DMS53 treated with DMSO at 0.1 percent for 48 hours (cell line): Measurements from ENCODE around the gene ZWILCH.
A peak's percentile ranks its signal among the peaks of the same experiment; 100 is the strongest.

Experiments used
- DNase-seq: peaks from one replicate; lab custom pipeline; 2025; ENCODE audit not compliant: unreplicated experiment; lab: John Stamatoyannopoulos, UW

Gene ZWILCH

DNA sequence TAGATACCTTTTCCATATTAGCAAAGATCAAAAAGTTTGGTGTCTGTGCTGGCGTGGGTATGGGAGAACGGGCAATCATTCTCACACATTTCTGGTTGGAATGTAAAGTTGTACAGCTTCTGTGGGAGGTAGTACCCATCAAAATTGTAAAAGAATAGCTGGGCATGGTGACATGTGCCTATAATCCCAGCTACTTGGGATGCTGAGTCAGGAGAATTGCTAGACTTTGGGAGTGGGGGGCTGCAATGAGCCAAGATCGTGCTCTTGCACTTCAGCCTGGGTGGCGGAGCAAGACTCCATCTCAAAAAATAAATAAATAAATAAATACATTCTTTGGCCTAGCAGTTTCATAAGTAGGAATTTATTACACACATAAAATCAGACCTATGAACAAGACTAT lies 37.8 kb downstream of the ZWILCH start:
- DNase-seq: no peak

DNA sequence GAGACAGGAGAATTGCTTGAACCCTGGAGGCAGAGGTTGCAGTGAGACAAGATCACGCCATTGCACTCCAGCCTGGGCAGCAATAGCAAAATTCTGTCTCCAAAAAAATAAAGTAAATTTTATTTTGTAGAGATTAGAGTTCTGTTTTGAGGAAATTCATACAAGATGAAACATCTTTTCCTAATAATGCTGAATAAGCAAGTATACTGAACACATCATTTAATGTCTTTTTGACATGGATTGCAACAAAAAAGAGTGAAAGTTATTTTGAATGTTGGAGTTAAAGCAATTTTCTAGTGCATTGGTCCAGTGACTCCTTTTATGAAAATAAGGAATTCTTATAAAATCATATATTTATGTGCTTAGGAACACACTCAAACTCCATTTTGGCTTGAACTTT lies 40.1 kb downstream of the ZWILCH start:
- no peak for DNase-seq

DNA sequence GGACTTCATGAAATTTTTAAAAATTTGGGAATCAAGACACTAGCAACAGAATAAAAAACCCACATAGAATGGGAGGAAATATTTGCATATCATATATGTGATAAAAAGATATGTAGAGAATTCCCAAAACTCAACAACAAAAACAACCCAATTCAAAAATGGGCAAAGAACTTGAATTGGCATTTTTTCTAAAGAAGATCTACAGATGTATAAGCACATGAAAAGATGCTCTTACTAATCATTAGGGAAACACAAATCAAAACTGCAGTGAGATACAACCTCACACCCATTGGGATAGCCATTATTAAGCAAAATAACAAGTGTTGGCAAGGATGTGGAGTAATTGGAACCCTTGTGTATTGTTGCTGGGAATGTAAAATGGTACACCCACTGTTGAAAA lies 50.6 kb downstream of the ZWILCH start:
- DNase-seq: no peak

DNA sequence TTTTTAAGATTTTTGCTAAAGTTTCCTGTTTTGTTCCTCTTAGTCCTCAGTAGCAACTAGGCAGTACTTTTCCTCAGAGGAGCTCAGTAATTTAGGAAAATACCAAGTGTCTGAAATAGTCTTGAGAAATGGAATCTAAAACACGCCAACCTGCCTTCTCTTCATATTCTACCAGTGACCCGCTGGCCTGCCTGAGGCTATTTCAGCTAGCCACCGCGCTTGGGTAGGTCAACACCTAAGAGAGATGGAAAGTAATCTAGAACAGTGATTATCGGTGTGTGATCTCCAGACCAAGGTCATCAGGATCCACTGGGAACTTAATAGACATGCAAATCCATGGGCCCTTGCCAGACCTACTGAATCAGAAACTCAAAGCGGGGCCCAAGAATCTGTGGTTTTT lies 53.1 kb downstream of the ZWILCH start:
- DNase-seq: no peak

DNA sequence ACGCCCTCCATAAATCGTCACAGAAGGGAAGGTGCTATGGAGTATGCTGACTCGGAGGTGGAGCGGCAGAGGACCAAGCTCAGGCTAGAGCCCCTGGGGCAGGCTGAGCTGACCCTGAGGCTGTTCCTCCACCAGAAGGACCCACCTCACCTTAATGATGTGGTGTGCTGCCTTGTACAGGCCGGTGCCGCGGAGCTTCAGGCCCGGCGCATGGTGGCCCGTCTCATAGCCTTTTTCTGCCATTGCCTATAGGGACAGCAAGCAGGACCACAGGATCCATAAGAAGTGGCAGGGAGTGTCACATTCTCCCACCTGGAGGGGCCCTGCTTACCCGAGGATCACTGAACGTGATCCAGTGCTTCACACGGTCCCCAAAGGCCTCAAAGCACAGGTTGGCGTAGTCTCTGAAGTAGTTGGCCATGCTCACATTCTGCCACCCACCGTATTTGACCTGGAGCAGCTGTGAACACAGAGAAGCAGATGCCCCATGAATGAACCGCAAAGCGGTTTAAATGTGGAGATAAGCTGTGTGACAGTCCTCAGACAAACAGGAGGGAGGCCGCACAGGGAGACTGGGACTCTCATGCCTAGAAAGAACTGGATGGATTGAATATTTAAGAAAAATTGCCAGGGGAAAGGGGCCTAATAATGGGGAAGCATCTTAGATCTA lies 55.9 kb downstream of the ZWILCH start:
- DNase-seq: no peak

DNA sequence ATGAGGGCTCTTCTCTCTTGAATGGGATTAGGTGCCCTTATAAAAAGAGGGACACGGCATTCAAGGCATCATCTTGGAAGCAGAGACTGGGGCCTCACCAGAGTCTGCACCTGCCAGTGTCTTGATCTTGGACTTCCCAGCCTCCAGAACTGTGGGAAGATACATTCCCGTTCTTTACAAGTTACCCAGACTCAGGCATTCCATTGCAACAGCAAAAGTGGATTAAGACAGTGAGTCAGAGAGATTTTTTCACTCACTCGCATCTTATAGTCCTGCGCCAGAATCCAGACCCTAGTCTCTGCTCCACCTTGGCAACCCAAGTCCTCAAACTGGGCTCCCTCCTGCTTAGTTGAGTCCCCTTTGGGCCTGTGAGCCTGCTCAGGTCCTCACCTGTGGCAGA lies 58.0 kb downstream of the ZWILCH start:
- DNase-seq: no peak

DNA sequence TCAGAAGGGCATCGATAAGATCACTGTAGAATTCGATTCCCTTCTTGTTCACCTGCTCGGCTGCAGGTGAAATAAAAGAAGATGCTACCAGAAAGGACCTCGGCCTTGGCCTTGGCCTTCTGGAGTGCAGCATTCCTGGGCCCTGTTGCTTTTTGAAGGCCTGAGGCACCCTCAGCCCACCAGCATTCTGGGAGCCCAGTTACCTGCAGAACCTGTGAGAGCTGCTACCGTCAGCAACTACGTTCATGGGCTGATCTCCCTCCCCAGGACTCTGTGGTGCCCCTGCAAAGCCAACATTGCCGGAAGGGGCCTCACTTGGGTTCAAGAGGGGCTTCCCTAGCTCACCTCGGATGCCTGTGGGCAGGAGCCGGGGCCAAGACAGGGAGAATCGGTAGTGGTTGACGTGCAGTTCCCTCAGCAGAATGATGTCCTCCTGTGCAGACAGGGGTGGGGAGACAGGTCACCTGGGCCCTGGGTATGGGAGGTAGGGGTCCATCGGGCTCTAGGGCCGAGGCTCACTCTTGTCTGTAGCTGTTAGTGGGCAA lies 58.5 kb downstream of the ZWILCH start:
- no peak for DNase-seq

DNA sequence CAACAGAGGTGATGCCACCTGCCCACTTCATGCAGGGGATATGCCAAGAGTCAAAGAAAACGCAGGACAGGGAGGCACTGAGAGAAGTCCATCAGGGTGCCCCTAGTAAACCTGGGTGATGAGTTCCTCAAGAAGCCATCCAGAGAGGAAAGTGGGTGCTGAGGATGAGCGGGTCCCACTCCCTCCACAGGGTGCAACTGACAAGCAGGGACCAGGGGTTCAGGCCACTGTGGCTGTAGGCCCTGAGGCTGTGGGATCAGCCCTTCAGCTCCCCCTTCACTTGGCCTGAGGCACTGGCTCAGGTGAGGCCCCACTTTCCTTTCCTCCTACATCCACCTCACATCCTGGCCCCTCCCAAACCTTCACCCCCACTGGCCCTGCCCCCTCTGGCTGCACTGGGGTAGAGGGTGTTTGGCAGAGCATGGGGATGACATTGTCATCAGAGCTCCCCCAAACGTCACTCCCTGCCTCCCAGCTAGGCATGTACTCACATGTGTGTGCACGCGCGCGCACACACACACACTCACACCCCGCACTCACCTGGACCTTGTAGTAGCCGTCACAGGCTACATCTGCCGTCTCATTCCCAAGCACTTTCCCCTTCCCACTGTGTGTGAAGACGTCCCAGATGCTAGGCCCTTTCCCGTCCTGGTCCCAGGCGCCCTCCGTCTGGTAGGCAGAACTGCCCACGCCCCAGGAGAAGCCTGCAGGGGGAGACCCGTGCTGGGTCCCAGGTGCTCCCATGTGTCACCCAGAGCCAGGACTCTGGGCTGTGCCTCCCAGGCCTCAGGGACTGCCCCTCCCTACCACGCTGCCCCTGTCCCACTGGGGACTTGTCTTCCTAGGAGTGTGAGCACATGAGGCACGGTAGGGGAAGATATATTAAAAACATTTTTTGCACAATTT lies 59.3 kb downstream of the ZWILCH start:
- DNase-seq: no peak

DNA sequence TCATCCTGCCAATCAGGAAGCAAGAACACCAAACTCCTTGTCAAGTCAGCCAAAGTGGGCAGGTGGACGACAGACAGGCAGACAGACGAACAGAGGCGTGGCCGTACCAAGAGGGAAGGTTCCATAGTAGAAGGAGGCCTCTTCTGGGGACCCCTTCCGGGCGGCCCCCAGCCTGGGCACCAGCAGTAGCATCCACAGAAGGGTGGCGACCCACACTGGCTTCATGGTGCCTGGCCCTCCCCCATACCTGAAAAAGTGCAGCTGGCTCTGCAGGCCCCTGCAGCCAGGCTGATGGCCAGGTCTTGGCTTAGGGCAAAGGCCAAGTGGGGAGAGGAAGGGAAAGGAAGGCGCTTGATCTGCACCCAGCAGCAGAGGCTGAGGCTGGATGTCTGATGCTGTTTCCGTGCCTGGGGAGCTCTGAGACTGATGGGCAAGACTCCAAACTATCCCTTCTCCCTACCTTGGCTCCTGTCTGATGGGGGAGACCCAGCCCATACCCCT lies 60.1 kb downstream of the ZWILCH start:
- no peak for DNase-seq

DNA sequence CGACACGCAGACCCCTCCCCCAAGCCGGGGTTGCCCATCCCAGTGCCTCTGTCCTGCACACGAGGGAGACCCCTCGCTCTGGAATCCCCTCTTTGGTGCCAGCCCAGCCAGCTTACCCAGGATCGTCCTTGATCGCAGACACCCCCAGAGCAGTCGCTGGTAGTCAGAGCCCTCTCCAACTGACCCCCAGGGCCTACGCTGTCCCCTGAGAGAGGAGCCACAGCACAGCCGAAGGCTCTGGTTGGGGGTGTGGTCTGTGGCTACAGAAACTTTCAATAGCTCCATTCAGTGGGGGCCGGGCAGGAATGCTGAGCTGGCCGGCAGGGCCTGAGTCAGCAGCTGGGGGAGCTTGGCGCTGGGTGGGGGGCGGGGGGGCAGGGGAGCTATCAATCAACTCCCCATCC lies 60.6 kb downstream of the ZWILCH start, which contains the start of gene LCTL:
TSS of gene LCTL (minus strand) at position 258 of the 404 bp plus-strand sequence. CDS start 633 bp downstream, outside the sequence.
- no peak for DNase-seq

DNA sequence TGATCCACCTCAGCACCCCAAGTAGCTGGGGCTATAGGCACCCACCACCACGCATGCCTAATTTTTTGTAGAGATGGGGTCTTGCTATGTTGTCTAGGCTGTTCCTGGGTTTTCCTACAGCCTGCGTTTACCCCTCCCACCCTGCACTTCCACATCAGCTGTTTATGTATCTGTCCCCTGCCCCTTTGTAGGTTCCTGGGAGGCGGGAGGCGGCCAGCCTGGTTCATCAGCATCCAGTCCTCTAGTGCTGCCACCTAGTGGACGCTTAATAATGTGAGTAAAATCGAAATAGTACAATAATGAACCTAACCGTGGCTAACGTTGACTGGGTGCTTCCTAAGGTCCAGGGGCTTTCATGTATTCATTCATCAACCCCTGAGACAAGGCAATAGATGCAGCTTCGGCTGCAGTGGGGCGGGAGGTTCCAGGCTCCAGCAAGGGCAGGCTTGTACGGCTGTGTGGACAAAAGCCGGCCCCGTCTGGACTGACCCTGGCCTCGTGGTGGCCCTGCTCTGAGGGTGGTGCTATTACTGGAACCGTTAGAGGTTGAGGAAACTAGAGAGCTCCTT lies 61.9 kb downstream of the ZWILCH start:
- peak; percentile 74 for DNase-seq

DNA sequence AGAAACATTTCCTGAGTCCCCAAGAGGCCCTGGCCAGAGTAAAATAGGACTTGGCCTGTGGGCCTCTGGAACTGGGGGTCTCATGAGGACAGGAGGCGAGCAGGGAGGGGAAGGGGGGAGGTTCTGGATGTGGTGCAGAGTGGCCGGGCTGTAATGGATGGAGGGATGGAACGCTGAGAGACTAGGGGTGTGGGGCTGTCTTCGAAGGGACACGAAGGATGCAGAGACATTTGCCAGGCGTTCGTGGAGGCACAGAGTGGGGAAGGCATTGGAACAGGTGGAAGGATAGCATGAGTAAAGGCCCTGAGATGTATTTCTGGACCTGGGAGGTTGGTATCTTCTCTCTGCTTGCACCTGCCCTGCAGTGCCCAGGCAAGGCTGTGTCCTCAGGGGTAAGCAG lies 62.8 kb downstream of the ZWILCH start:
- no peak for DNase-seq

DNA sequence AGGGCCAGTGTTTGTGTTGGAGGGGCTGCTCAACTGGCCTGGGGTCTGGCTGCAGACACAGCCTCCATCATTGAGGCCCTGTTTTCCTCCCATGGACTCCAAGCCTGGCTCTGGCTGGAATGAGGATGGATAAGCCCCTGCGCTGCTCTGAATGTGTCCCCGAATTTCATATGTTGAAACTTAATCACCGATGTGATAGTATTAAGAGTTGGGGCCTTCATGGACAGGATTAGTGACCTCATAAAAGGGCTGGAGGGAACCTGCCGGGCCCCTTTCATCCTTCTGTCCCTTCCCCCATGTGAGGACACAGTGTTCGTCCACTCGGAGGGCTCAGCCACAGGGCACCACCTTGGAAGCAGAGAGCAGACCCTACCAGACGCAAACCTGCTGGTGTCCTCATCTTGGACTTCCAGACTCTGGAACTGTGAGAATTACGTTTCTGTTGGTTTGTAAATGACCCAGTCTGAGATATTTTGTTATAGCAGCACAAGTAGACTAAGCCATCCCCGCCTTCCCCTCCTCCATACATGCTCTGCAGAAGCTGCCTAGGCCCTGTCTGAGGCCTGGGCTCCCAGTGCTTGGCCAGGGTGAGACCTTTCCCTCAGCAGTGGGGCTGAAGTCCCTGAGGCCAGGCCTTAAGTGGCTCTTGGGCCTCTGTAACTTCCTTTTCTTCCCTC lies 64.5 kb downstream of the ZWILCH start:
- no peak for DNase-seq

DNA sequence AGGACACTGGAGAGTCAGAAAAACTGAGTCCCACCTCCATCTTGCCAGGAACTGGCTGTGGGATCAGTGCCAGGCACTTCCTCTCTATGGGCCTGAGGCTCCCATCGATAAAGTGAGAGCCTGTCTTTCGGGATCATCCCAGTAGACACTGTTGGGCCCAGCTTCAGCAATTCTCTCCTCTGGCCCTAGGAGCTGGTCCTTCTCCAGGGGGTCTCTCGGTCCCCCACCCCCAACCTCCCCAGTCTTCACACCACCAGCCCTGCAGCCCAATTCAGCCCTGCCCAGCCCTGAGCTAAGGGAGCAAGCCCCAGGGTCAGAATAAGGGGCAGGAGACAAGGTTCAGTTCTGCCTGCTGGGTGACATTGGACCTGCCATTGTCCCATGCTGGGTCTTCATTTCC lies 65.2 kb downstream of the ZWILCH start:
- DNase-seq: no peak

DNA sequence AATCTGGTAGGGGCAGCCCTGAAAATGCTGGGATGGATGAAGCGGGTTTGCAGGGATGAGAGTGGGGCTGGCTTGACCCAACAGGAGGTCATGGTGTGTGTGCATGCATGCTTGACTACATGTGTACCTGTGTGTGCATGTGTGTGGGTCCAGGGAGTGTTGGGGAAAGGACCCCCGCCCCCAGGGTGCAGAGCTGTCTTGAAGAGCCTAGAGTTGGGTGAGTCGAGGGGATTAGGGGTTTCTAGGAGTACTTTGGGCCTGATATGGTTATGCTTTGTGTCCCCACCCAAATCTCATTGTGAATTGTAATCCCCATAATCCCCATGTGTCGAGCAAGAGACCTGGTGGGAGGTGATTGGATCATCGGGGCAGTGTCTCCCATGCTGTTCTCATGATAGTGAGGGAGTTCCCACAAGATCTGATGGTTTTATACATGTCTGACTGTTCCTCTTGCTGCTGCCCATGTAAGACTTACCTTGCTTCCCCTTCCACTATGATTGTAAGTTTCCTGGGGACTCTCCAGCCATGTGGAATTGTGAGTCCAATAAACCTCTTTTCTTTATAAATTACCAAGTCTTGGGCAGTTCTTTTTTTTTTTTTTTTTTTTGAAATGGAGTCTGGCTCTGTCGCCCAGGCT lies 65.8 kb downstream of the ZWILCH start:
- DNase-seq: no peak

DNA sequence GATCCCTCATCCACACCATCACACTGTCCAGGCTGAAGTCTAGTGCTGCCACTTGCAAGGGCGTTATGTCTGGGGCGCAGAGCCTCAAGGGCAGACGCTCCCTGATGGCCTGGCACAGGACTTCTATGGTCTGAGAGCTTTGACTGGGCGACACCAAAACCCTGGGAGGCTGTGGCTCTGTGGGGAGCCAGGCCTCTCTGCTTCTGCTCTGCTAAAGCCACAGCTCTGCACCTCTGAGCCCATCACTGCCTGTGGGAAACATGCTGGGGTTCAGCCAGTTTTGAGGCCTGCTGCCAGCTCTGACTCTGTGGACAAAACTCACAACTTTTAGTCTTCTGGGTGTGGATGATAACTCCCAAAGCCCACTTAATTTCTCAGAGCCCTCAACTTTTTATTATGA lies 67.0 kb downstream of the ZWILCH start:
- DNase-seq: no peak

DNA sequence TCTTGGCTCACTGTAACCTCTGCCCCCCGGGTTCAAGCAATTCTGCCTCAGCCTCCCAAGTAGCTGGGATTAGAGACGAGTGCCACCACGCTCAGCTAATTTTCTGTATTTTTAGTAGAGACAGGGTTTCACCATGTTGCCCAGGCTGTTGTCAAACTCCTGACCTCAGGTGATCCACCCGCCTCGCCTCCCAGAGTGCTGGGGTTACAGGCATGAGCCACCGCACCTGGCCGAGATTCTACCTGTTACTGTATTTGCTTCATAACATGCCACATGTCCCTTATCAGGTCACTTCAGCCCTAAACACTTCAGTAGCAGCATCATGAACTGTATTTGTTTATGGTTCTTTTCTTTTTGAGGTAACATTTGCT lies 68.2 kb downstream of the ZWILCH start:
- DNase-seq: no peak

DNA sequence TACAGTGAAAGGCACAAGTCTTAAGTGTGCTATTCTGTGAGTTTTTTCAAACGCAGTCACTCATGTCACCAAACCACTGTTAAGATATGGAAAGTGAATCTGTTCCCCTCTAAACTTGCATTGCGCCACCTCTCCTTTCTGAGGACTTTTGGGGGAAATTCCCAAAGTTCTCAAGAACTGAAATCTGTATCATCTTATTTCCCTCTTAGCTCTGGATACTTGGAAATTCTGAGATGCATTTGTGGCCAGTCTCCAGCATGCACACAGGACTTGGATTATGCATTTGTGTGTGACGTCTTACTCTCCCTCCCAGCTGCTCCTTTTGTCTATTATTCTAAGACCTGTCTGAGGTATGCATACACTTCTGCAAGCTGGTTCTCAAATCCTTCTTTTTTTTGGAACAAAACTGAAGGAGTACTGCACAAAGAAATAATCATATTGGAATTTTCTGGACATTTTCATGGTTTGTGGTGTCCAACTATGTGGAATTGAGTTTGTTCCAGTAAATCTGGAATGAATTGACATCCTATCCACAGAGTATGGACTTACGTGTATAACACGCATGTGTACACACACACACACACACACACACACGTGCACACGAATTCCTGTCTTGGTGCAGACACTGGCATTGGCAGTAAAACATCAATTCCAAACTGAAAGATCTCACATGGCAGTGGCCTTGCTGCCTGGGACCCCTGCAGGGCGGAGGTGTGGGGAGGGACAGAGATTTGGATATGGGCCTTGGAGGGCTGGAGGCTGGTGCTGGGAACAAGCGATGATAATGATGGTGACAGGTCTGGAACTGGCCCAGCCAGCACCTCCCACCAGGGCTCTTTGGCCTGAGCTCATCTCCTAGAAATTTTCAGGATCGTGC lies 68.8 kb downstream of the ZWILCH start:
- no peak for DNase-seq

DNA sequence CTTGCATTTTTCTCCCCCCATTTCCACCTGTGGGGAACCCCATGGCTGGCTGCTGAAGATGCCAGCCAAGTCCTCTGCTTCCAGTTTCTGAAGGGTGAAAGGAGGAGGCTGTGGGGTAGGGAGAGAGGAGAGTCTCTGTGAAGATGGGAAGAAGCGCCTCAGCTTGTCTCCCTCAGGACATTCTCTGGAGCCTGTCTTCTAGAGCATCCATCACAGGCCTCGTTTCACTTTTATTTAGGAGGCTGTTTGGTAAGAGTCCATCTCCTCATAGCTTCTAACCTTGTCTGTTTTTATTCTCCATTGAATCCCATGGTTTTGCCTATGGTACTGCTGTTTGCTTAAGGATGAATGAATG lies 69.4 kb downstream of the ZWILCH start:
- no peak for DNase-seq
